GM12878 (cell line): ENCODE data around the gene AFF1. TPM values are rescaled to one million over a fixed set of nuclear protein-coding genes. Genes with fewer than 3 reads are reported as not detected.

Experiments
- ATAC-seq: fragments of 200-7000 bp; cut with Tn5 transposase; 3 replicates; pipeline ENCODE4 v1.9.1; 2020; ENCODE audit warnings: mild to moderate bottlenecking, moderate library complexity
- BruUV-seq: library from RNA; stranded (reverse); fragments of 400-500 nt; replicated peaks from 2 replicates; lab custom pipeline; 2021; lab: Mats Ljungman, UMichigan
- CTCF ChIA-PET: fragments of 300-600 bp; sonication (Branson Sonifier 250); formaldehyde crosslinking; extraction: SDS; loops from one replicate; lab custom pipeline; 2021; ENCODE audit warnings: inconsistent platforms; lab: Yijun Ruan, JAX
- POLR2A ChIA-PET: fragments of 350-600 bp; formaldehyde crosslinking; extraction: SDS; loops from one replicate; lab custom pipeline; 2021; ENCODE audit warnings: inconsistent platforms; lab: Charles Lee
- RAD21 ChIA-PET: fragments of 300-600 bp; sonication (Branson Sonifier 250); formaldehyde crosslinking; loops from one replicate; lab custom pipeline; 2023; ENCODE audit warnings: antibody characterized with exemption; ENCODE audit not compliant: unreplicated experiment; lab: Charles Lee
- SMC1A ChIA-PET: fragments of 300-600 bp; sonication (Branson Sonifier 250); formaldehyde crosslinking; loops from one replicate; lab custom pipeline; 2023; ENCODE audit not compliant: unreplicated experiment, uncharacterized antibody; lab: Charles Lee
- DNase-seq: peaks from one replicate; pipeline ENCODE4 v3.0.0-alpha.2; 2011; ENCODE audit warnings: low read depth, low spot score
- FAIRE-seq: peaks from 3 replicates; lab custom pipeline; 2011; peaks lifted over from hg19 to GRCh38; lab: Jason Lieb, UNC
- H2AFZ ChIP-seq: 2 replicates; pipeline ENCODE4 v1.6.0; 2011; ENCODE audit warnings: low read depth, low read length, control low read depth; ENCODE audit not compliant: control insufficient read depth
- H3K27ac ChIP-seq: 2 replicates; pipeline ENCODE4 v1.5.1; 2011; ENCODE audit warnings: control low read depth; ENCODE audit not compliant: control insufficient read depth, insufficient read depth
- H3K27me3 ChIP-seq, 2 experiments: replicated peaks in 1 of 2; 2 replicates each; pipeline versions ENCODE4 v1.6.0 to v1.6.1; 2011; ENCODE audit warnings: low read length in 1 of 2; ENCODE audit not compliant: control insufficient read depth in 2 of 2, insufficient read depth in 2 of 2
- H3K36me3 ChIP-seq, 2 experiments: 2 replicates each; pipeline ENCODE4 v1.5.1; 2011; ENCODE audit warnings: low read length in 1 of 2; ENCODE audit not compliant: control insufficient read depth in 2 of 2, insufficient read depth in 2 of 2
- H3K4me1 ChIP-seq: 2 replicates; pipeline ENCODE4 v1.6.1; 2011; ENCODE audit warnings: mild to moderate bottlenecking, low read length, moderate library complexity, mixed read lengths; ENCODE audit not compliant: control insufficient read depth, insufficient read depth
- H3K4me2 ChIP-seq: 2 replicates; pipeline ENCODE4 v1.6.0; 2011; ENCODE audit warnings: control low read depth; ENCODE audit not compliant: control insufficient read depth, insufficient read depth
- H3K4me3 ChIP-seq: fragments of 200-600 bp; sonication (generic); 2 replicates; pipeline ENCODE4 v1.5.1; 2016
- H3K79me2 ChIP-seq: 2 replicates; pipeline ENCODE4 v1.6.0; 2011; ENCODE audit warnings: low read length; ENCODE audit not compliant: control insufficient read depth, insufficient read depth
- H3K9ac ChIP-seq: 2 replicates; pipeline ENCODE4 v1.8.0; 2011; ENCODE audit warnings: low read length, control low read depth, mixed read lengths; ENCODE audit not compliant: control insufficient read depth, insufficient read depth
- H3K9me3 ChIP-seq: replicated peaks from 3 replicates; pipeline ENCODE4 v1.5.1; 2011; ENCODE audit warnings: mild to moderate bottlenecking, low read length; ENCODE audit not compliant: control insufficient read depth, insufficient read depth
- H4K20me1 ChIP-seq: 2 replicates; pipeline ENCODE4 v1.6.0; 2011; ENCODE audit not compliant: control insufficient read depth, insufficient read depth
- CUX1 ChIP-seq: IDR thresholded peaks from 2 replicates; pipeline ENCODE4 v1.6.1; 2012; ENCODE audit warnings: improper control_type of control experiment, low read depth, low read length; ENCODE audit not compliant: insufficient replicate concordance
- EGR1 ChIP-seq, 2 experiments: IDR thresholded peaks; 1 replicate in 1 of 2; 2 replicates in 1 of 2; pipeline ENCODE4 v1.6.1; 2011 to 2012; ENCODE audit warnings: low read depth in 2 of 2, low read length in 2 of 2, borderline replicate concordance in 1 of 2, mild to moderate bottlenecking in 1 of 2, moderate library complexity in 1 of 2
- FOS ChIP-seq: IDR thresholded peaks from 3 replicates; pipeline ENCODE4 v1.6.1; 2011; ENCODE audit warnings: borderline replicate concordance; ENCODE audit not compliant: insufficient read length; ENCODE audit errors: extremely low read depth
- HDAC6 ChIP-seq: fragments of 200-600 bp; sonication (generic); IDR thresholded peaks from one replicate; pipeline ENCODE4 v1.8.0; 2017; ENCODE audit warnings: antibody characterized with exemption; ENCODE audit not compliant: unreplicated experiment
- KDM1A ChIP-seq: fragments of 200-600 bp; sonication (generic); IDR thresholded peaks from 2 replicates; pipeline ENCODE4 v1.6.1; 2016; ENCODE audit warnings: borderline replicate concordance
- ZBTB40 ChIP-seq: fragments of 450-650 bp; IDR thresholded peaks from 2 replicates; pipeline ENCODE4 v1.6.1; 2016; ENCODE audit warnings: mild to moderate bottlenecking, moderate library complexity, borderline replicate concordance
- WGBS: methylation state at CpG from one replicate; pipeline ENCODE4 v1.1.6; 2016; ENCODE audit warnings: low lambda C conversion rate; ENCODE audit not compliant: insufficient replicate concordance, insufficient coverage; ENCODE audit errors: missing lambda C conversion rate; 5-methylcytosine and 5-hydroxymethylcytosine counted together
- in situ Hi-C: fragments of 300-500 bp; cut with MboI; formaldehyde crosslinking; loops from 9 replicates; pipeline ENCODE4 v1.14.3; 2018; ENCODE audit warnings: mixed read lengths
- intact Hi-C: fragments of 100-400 bp; cut with micrococcal nuclease; formaldehyde crosslinking; loops from one replicate; pipeline ENCODE4 v1.14.2; 2022; ENCODE audit not compliant: unreplicated experiment
- polyA plus RNA-seq, 11 experiments: library from polyadenylated mRNA; depleted of rRNA in 4 of 11; unstranded in 6 of 11; stranded (reverse) in 5 of 11; fragments of >200 nt; fragmentation: Nextera tagmentation in 4 of 11; fragmentation: Illumina TruSeq in 1 of 11; extraction: Ambion mirVana in 4 of 11; extraction: Trizol in 1 of 11; gene quantifications; 1 replicate in 1 of 11; 2 replicates in 10 of 11; pipeline versions ENCODE4 v1.2.1 to v1.2.3, GENCODE V29; 2011 to 2016; ENCODE audit warnings: inconsistent platforms in 2 of 11, missing spikeins in 2 of 11, low read depth in 1 of 11
- total RNA-seq, 4 experiments: library from RNA; depleted of rRNA in 3 of 4; stranded (reverse); fragments of >200 nt in 3 of 4; fragmentation: Illumina TruSeq in 1 of 4; extraction: Trizol in 1 of 4; gene quantifications; 2 replicates each; pipeline versions ENCODE4 v1.2.1 to v1.2.3, GENCODE V29; 2013 to 2021
- TF ChIP-seq, protein P1 (sequence below): IDR thresholded peaks from 2 replicates; pipeline ENCODE4 v1.6.1; 2011; ENCODE audit warnings: low read depth, mild to moderate bottlenecking, low read length, moderate library complexity, borderline replicate concordance; ENCODE audit errors: extremely low read depth
- TF ChIP-seq, protein P2 (sequence below), 3 experiments: IDR thresholded peaks in 2 of 3; conservative IDR thresholded peaks in 1 of 3; 2 replicates each; pipeline ENCODE4 v1.5.1; 2011; ENCODE audit warnings: low read depth in 3 of 3, low read length in 3 of 3, mild to moderate bottlenecking in 3 of 3, control low read depth in 2 of 3, moderate library complexity in 2 of 3, inconsistent platforms in 1 of 3, mixed read lengths in 1 of 3; ENCODE audit not compliant: control insufficient read depth in 2 of 3, insufficient read depth in 1 of 3; ENCODE audit errors: extremely low read depth in 1 of 3

The AFF1 gene
- total and polyA plus RNA-seq, 10 of the 15 experiments (the other 5 are each of a cell fraction or from before 2014, with no cell fraction given) = 3.5 to 56.1 (median 21.5) TPM

GRCh38 chr4:87067124-87067885, 132.5 kb downstream of the AFF1 start:
- peaks cover 6% of the 10 kb centered on the region for H3K4me1 ChIP-seq
- H3K79me2 ChIP-seq = peaks cover 76% of the 10 kb centered on the region
- WGBS = 100% methylated on average over 2 of the region's 2 CpGs
- in situ Hi-C loops (no loop called here), intact Hi-C loops (no loop called here)
- no TSS peak for BruUV-seq
- no peaks in the 10 kb centered on the region for H3K9me3 ChIP-seq
- H3K4me3 ChIP-seq = no peak overlapping the region
- FAIRE-seq (no peak), ATAC-seq (no peak), DNase-seq (no peak)
- CTCF ChIA-PET = interaction anchor here (0.9 to 1.5 kb wide), 2 partner anchors 31 to 144 kb away, joined by 4 to 7 read pairs; no protein-coding TSS in a partner anchor
- RAD21 ChIA-PET = interaction anchor here (0.7 kb wide), 1 partner anchor 145 kb away, joined by 4 read pairs; no protein-coding TSS in a partner anchor
- POLR2A ChIA-PET = interaction anchor here (0.9 to 1.3 kb wide), 3 partner anchors 55 to 132 kb away, joined by 3 read pairs; partner anchors contain the start of gene AFF1
- H3K36me3 ChIP-seq = peaks cover 2 to 23% of the 10 kb centered on the region in 2 experiments; a peak in 3 of 4 replicates
- H4K20me1 ChIP-seq = peaks cover 6% of the 10 kb centered on the region; the same call in 1 of the 2 replicates
- H3K4me2 ChIP-seq = no peak overlapping the region
- no peak overlapping the region for H2AFZ ChIP-seq
- no peak overlapping the region for H3K9ac ChIP-seq
- SMC1A ChIA-PET = interaction anchor here (1.0 to 2.2 kb wide), 9 partner anchors 8 to 129 kb away, joined by 3 to 7 read pairs (median 3); no protein-coding TSS in a partner anchor
- no peaks in the 10 kb centered on the region for H3K27me3 ChIP-seq
- H3K27ac ChIP-seq = no peak overlapping the region
- TF ChIP-seq KDM1A (no peak), HDAC6 (no peak), CUX1 (no peak), ZBTB40 (no peak), FOS (no peak), EGR1 (IDR thresholded peaks at IDR 0.05; ENCODE audit: borderline replicate concordance in 1 of 2, low read depth in 2 of 2, low read length in 2 of 2) (no peak)
- TF ChIP-seq, protein P1, sequence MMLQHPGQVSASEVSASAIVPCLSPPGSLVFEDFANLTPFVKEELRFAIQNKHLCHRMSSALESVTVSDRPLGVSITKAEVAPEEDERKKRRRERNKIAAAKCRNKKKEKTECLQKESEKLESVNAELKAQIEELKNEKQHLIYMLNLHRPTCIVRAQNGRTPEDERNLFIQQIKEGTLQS = no peak
- TF ChIP-seq, protein P2, sequence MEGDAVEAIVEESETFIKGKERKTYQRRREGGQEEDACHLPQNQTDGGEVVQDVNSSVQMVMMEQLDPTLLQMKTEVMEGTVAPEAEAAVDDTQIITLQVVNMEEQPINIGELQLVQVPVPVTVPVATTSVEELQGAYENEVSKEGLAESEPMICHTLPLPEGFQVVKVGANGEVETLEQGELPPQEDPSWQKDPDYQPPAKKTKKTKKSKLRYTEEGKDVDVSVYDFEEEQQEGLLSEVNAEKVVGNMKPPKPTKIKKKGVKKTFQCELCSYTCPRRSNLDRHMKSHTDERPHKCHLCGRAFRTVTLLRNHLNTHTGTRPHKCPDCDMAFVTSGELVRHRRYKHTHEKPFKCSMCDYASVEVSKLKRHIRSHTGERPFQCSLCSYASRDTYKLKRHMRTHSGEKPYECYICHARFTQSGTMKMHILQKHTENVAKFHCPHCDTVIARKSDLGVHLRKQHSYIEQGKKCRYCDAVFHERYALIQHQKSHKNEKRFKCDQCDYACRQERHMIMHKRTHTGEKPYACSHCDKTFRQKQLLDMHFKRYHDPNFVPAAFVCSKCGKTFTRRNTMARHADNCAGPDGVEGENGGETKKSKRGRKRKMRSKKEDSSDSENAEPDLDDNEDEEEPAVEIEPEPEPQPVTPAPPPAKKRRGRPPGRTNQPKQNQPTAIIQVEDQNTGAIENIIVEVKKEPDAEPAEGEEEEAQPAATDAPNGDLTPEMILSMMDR (IDR thresholded peaks at IDR 0.05 in 2 of 3, conservative IDR thresholded peaks at IDR 0.05 in 1 of 3; ENCODE audit: control insufficient read depth in 2 of 3, extremely low read depth in 1 of 3, insufficient read depth in 1 of 3, low read depth in 3 of 3, low read length in 3 of 3) = no peak
